Pancreas (tissue), 10 donors: Measurements from ENCODE around the gene AXIN2. TPM values are rescaled to one million over a fixed set of nuclear protein-coding genes. Genes with fewer than 3 reads are reported as not detected.
A peak's percentile ranks its signal among the peaks of the same experiment; 100 is the strongest.

Experiments used
- ATAC-seq, 4 donors: fragments of 200-7000 bp; cut with Tn5 transposase; one replicate each; pipeline versions ENCODE4 v1.8.0 to v1.9.1; 2020; ENCODE audit warnings: mild to moderate bottlenecking in 4 of 4, moderate library complexity in 4 of 4
- DNase-seq, 6 donors: peaks; one replicate each; pipeline ENCODE4 v3.0.0-alpha.2; 2020
- FAIRE-seq: peaks from 2 replicates; lab custom pipeline; 2012; peaks lifted over from hg19 to GRCh38; lab: Jason Lieb, UNC
- H3K27ac ChIP-seq, 4 donors: fragments of 200-600 bp; sonication (generic); 1 replicate in 3 of 4; 2 replicates in 1 of 4; pipeline versions ENCODE4 v1.5.0 to v1.8.0; 2020
- H3K27me3 ChIP-seq, 4 donors: fragments of 200-600 bp; one replicate each; pipeline ENCODE4 v1.8.0; 2021
- H3K36me3 ChIP-seq, 3 donors: fragments of 200-600 bp; sonication (generic) in 1 of 3; one replicate each; pipeline versions ENCODE4 v1.5.0 to v1.8.0; 2020 to 2021
- H3K4me1 ChIP-seq, 3 donors: fragments of 200-600 bp; one replicate each; pipeline ENCODE4 v1.8.0; 2021
- H3K4me3 ChIP-seq, 4 donors: fragments of 200-600 bp; sonication (generic) in 2 of 4; one replicate each; pipeline versions ENCODE4 v1.5.0 to v1.8.0; 2020 to 2021
- H3K9me3 ChIP-seq, 4 donors: fragments of 200-600 bp; one replicate each; pipeline ENCODE4 v1.8.0; 2021
- WGBS, 2 donors: extraction: QIAGEN DNeasy Blood & Tissue Kit; methylation state at CpG; one replicate each; pipeline ENCODE4 v1.1.7; 2013; 5-methylcytosine and 5-hydroxymethylcytosine counted together
- intact Hi-C, 3 donors: fragments of 100-400 bp; cut with DNase I; formaldehyde crosslinking; loops; one replicate each; pipeline versions ENCODE4 v1.11.1 to v1.14.2; 2022
- polyA plus RNA-seq, 2 donors: library from polyadenylated mRNA; stranded (reverse); fragments of 200-250 nt; gene quantifications; one replicate each; pipeline ENCODE4 v1.2.3, GENCODE V29; 2013
- total RNA-seq, 6 donors: library from RNA; stranded (reverse); fragmentation: NEBNext Ultra II Directional in 4 of 6; extraction: Animal tissue kit (Norgen Biotek cat#: 25700) in 4 of 6; gene quantifications; one replicate each; pipeline versions ENCODE4 v1.2.1 to v1.2.4, GENCODE V29; 2021 to 2023
- TF ChIP-seq, protein P1 (sequence below), 4 donors: fragments of 200-600 bp; sonication (generic) in 3 of 4; IDR thresholded peaks; one replicate each; pipeline versions ENCODE4 v1.5.0 to v1.8.0; 2021; ENCODE audit warnings: antibody characterized with exemption in 4 of 4
- donor health status: healthy with polysubstance abuse.
- donor health status: DM: no; HTN: no; CAD: no; lungs with moderate emphysema.
- donor health status: DM: no; HTN: no; CAD: no.
- donor health status: control.
- donor health status: control.
- donor health status: Bipolar disorder and iron deficiency.
- donor health status: DM: yes; HTN: yes; CAD: no.
- donor health status: DM: no; HTN: no; CAD: no.
- donor health status: DM: no; HTN: no; CAD: no.
- donor health status: DM: yes; HTN: yes; CAD: no.

AXIN2 gene
- total and polyA plus RNA-seq, 8 donors: 2.5 to 13.1 (median 3.3) TPM

DNA sequence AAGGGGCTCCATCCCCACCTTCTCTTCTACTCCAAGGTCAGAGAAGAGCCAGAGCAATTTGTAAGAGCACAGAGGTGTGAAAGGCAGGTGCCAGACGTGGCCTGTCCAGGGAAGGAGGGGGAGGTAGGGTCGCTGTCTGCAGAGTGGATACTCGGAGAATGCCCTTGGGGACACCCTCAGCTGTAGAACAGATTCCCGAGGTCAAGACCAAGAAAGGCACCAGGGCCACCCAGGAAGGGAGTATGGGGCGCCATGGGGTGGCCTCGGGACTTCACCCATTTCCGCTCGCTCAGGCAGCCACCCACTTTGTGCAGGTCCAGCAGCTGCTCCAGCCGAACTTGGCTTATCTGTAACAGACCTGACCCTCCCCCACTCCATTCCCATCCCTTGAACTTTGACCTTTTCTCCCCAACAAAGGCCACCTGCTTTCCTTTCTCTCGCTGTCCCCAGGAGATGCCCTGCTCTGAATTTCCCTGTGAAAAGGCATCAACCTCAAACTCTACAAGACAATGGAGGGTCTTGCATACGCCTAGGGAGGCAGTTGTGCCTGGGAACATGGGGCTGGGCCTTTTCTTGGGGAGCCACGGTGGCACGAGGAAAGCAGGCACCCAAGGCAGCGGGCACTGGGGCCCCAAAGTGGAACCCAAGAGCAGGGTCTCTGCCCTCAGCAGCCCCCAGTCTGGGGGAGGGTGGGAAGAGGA, 11.3 kb upstream of the AXIN2 start:
- TF ChIP-seq, protein P1, sequence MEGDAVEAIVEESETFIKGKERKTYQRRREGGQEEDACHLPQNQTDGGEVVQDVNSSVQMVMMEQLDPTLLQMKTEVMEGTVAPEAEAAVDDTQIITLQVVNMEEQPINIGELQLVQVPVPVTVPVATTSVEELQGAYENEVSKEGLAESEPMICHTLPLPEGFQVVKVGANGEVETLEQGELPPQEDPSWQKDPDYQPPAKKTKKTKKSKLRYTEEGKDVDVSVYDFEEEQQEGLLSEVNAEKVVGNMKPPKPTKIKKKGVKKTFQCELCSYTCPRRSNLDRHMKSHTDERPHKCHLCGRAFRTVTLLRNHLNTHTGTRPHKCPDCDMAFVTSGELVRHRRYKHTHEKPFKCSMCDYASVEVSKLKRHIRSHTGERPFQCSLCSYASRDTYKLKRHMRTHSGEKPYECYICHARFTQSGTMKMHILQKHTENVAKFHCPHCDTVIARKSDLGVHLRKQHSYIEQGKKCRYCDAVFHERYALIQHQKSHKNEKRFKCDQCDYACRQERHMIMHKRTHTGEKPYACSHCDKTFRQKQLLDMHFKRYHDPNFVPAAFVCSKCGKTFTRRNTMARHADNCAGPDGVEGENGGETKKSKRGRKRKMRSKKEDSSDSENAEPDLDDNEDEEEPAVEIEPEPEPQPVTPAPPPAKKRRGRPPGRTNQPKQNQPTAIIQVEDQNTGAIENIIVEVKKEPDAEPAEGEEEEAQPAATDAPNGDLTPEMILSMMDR (IDR thresholded peaks at IDR 0.05): no peak
- no peaks in the 10 kb centered on the region for H3K4me1 ChIP-seq
- no peak overlapping the region for H3K27ac ChIP-seq
- 74 to 79% methylated on average over 14 of the region's 14 CpGs for WGBS, 2 donors
- no peak for FAIRE-seq
- H3K4me3 ChIP-seq: no peak overlapping the region
- no peak for ATAC-seq
- H3K9me3 ChIP-seq: no peaks in the 10 kb centered on the region
- intact Hi-C loops: no loop called here
- no peaks in the 10 kb centered on the region for H3K36me3 ChIP-seq
- DNase-seq: no peak
- no peaks in the 10 kb centered on the region for H3K27me3 ChIP-seq

DNA sequence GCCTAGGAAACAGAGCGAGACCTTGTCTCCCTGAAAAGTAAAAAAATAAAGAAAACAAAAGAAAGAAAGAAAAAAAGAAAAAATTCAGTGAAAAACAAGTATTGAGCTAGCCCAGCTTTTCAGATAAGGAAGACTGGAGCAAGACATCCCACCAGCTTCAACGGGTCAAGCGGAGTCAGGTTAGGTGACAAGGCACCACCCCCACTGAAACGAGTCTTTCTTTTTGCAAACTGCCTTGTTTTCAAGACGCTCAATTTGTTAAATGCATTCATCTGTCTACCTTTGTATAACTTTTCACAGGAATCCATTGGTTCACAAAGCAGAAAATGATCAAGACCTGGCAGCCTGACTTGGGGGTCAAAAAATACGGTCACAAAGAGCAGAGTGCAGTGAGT, 10.7 kb upstream of the AXIN2 start:
- no peaks in the 10 kb centered on the region for H3K9me3 ChIP-seq
- H3K36me3 ChIP-seq: no peaks in the 10 kb centered on the region
- no peak overlapping the region for H3K4me3 ChIP-seq
- intact Hi-C loops: no loop called here
- no peaks in the 10 kb centered on the region for H3K4me1 ChIP-seq
- no peak for ATAC-seq
- FAIRE-seq: no peak
- H3K27me3 ChIP-seq: no peaks in the 10 kb centered on the region
- WGBS, 2 donors: 70% methylated on average over 6 of the region's 6 CpGs
- DNase-seq: no peak
- H3K27ac ChIP-seq: no peak overlapping the region
- TF ChIP-seq, protein P1 (IDR thresholded peaks at IDR 0.05): no peak

DNA sequence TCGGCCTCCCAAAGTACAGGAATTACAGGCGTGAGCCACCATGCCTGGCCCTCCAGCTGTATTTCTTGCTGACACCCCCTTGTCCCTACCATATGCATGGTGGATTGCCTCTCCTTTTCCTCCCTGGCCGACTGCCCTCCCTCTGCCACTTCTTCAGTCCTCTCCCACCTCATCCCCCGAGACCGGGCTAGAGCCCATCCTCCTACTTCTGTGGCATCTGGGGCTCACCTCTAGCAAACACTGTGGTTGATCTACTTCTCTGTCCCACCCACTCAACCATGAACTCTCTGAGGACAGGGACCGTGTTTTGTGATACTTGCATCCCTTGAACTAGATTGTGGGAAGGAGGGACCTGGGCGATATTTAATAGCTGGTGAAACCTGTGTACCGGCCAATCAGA, 7.5 kb upstream of the AXIN2 start:
- FAIRE-seq (no peak), DNase-seq (peak in 1 of 6 donors; percentile 31), ATAC-seq (no peak)
- H3K36me3 ChIP-seq: no peaks in the 10 kb centered on the region
- WGBS, 2 donors: 83 to 85% methylated on average over 8 of the region's 8 CpGs
- H3K27ac ChIP-seq: no peak overlapping the region
- H3K4me1 ChIP-seq: peaks cover 0 to 8% (median 0%) of the 10 kb centered on the region in 3 donors
- no peaks in the 10 kb centered on the region for H3K27me3 ChIP-seq
- intact Hi-C loops: no loop called here
- TF ChIP-seq, protein P1 (IDR thresholded peaks at IDR 0.05): no peak
- no peaks in the 10 kb centered on the region for H3K9me3 ChIP-seq
- H3K4me3 ChIP-seq: no peak overlapping the region

DNA sequence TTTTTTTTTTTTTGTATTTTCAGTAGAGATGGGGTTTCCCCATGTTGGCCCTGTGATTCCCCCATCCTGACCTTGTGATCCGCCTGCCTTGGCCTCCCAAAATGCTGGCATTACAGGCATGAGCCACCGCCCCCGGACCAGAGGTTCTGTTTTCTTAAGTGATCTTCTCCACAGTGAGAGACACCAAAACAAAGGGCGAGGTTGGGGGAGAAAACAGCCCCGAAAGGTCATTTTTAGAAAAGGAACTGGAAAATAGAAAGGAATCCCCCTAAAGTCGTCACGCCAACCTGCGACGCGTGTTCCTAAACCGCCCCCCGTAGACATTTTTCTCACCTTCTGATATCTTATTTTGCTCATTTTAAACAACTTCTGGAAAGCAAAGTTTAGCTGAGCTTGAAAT, 6.1 kb upstream of the AXIN2 start:
- DNase-seq: peak in 1 of 6 donors; percentile 14
- 94 to 96% methylated on average over 12 of the region's 12 CpGs for WGBS, 2 donors
- H3K4me1 ChIP-seq: peaks cover 0 to 8% (median 0%) of the 10 kb centered on the region in 3 donors
- no peak overlapping the region for H3K27ac ChIP-seq
- intact Hi-C loops: no loop called here
- no peak for ATAC-seq
- no peaks in the 10 kb centered on the region for H3K9me3 ChIP-seq
- TF ChIP-seq, protein P1 (IDR thresholded peaks at IDR 0.05): no peak
- H3K4me3 ChIP-seq: no peak overlapping the region
- no peaks in the 10 kb centered on the region for H3K36me3 ChIP-seq
- no peaks in the 10 kb centered on the region for H3K27me3 ChIP-seq
- FAIRE-seq: no peak

DNA sequence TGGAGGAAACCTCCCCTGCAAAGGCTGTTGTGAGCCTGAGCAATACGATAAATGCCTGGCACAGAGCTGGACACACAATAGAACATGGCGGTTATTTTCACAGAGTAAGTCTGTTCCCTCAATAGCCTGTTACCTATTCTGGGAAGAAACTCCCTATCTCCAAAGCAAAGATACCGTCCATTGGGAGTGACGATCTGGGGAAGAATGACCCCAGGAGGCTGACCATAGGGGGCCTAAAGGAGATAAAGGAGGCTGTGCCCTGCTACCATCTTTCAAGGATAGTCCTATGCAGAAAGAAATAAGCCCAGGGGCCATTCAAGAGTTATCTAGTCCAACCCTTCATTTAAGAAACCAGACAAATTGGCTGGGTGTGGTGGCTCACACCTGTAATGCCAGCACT, 4.1 kb upstream of the AXIN2 start:
- Histone ChIP-seq H3K27ac (peak overlapping the region in 1 of 4 donors; percentile 79), H3K36me3 (no peaks in the 10 kb centered on the region), H3K27me3 (no peaks in the 10 kb centered on the region), H3K4me3 (no peak overlapping the region), H3K4me1 (peaks cover 4 to 11% (median 6%) of the 10 kb centered on the region in 3 donors), H3K9me3 (no peaks in the 10 kb centered on the region)
- FAIRE-seq (no peak), ATAC-seq (no peak), DNase-seq (no peak)
- WGBS, 2 donors: 61 to 70% methylated on average over 4 of the region's 4 CpGs
- TF ChIP-seq, protein P1 (IDR thresholded peaks at IDR 0.05): no peak
- intact Hi-C loops: no loop called here
